Vagina (tissue), 2 donors: ENCODE data around the gene PREB. TPM values are rescaled to one million over a fixed set of nuclear protein-coding genes. Genes with fewer than 3 reads are reported as not detected.

Experiments
- DNase-seq, 2 donors: peaks; one replicate each; pipeline ENCODE4 v3.0.0-alpha.2; 2017; ENCODE audit errors: extremely low spot score in 2 of 2
- H3K27ac ChIP-seq: fragments of 200-600 bp; sonication (generic); one replicate; pipeline ENCODE4 v1.5.1; 2019
- H3K27me3 ChIP-seq: fragments of 200-600 bp; sonication (generic); one replicate; pipeline ENCODE4 v1.5.1; 2019
- H3K36me3 ChIP-seq, 2 donors: fragments of 200-600 bp; sonication (generic); one replicate each; pipeline ENCODE4 v1.5.1; 2017 to 2019
- H3K4me1 ChIP-seq: fragments of 200-600 bp; sonication (generic); one replicate; pipeline ENCODE4 v1.5.1; 2019
- H3K4me3 ChIP-seq, 2 donors: fragments of 200-600 bp; sonication (generic); 1 replicate in 1 of 2; 2 replicates in 1 of 2; pipeline ENCODE4 v1.5.1; 2016 to 2019
- H3K9me3 ChIP-seq: fragments of 200-600 bp; sonication (generic); one replicate; pipeline ENCODE4 v1.5.1; 2019
- CTCF ChIP-seq, 3 experiments: fragments of 450-650 bp in 2 of 3; fragments of 200-600 bp in 1 of 3; sonication (generic) in 1 of 3; IDR thresholded peaks; one replicate each; pipeline ENCODE4 v1.5.1; 2017 to 2019; ENCODE audit warnings: antibody characterized with exemption in 3 of 3, mild to moderate bottlenecking in 2 of 3, moderate library complexity in 2 of 3
- POLR2A ChIP-seq, 2 donors: fragments of 450-650 bp; IDR thresholded peaks; one replicate each; pipeline ENCODE4 v1.6.1; 2017; ENCODE audit warnings: antibody characterized with exemption in 2 of 2, mild to moderate bottlenecking in 2 of 2, moderate library complexity in 2 of 2
- POLR2AphosphoS5 ChIP-seq, 2 donors: sonication (generic); formaldehyde crosslinking; IDR thresholded peaks; one replicate each; pipeline ENCODE4 v1.9.0; 2017; ENCODE audit warnings: antibody characterized with exemption in 2 of 2, mild to moderate bottlenecking in 2 of 2, low read depth in 1 of 2; ENCODE audit not compliant: insufficient read depth in 1 of 2
- intact Hi-C: fragments of 100-400 bp; cut with DNase I; formaldehyde crosslinking; loops from one replicate; pipeline ENCODE4 v1.15.1; 2023
- total RNA-seq: library from RNA; depleted of rRNA; stranded (reverse); fragments of >200 nt; gene quantifications from one replicate; pipeline ENCODE4 v1.2.3, GENCODE V29; 2016

PREB gene
- total RNA-seq, 1 donor from 2014 or later = 57.5 TPM

- peak in 1 of 2 donors; percentile 96 for DNase-seq
- TF ChIP-seq POLR2AphosphoS5 (IDR thresholded peaks at IDR 0.05; ENCODE audit: insufficient read depth in 1 of 2, low read depth in 1 of 2) (peak in 1 of 2 donors; percentile 69), POLR2A (IDR thresholded peaks at IDR 0.05) (no peak)
- Histone ChIP-seq H3K4me3 (peak overlapping the region; percentile 96 to 99), H3K36me3 (peaks cover 0 to 21% of the 10 kb centered on the region in 2 donors), H3K9me3 (no peaks in the 10 kb centered on the region), H3K27me3 (no peaks in the 10 kb centered on the region), H3K4me1 (peaks cover 20% of the 10 kb centered on the region), H3K27ac (peak overlapping the region; percentile 89)
- intact Hi-C loops = loop anchor here (5.0 kb wide), 1 partner anchor 52 kb away; no protein-coding TSS in a partner anchor
Observed at GRCh38 chr2:27134781-27135477, 493 bp upstream of the PREB start.

- TF ChIP-seq CTCF (IDR thresholded peaks at IDR 0.05) (no peak), POLR2A (IDR thresholded peaks at IDR 0.05) (no peak), POLR2AphosphoS5 (IDR thresholded peaks at IDR 0.05; ENCODE audit: insufficient read depth in 1 of 2, low read depth in 1 of 2) (no peak)
- no peaks in the 10 kb centered on the region for H3K9me3 ChIP-seq
- peak overlapping the region; percentile 89 for H3K27ac ChIP-seq
- DNase-seq = no peak
- H3K4me1 ChIP-seq = peaks cover 20% of the 10 kb centered on the region
- no peaks in the 10 kb centered on the region for H3K27me3 ChIP-seq
- peaks cover 0 to 24% of the 10 kb centered on the region in 2 donors for H3K36me3 ChIP-seq
- peak overlapping the region; percentile 96 to 99 for H3K4me3 ChIP-seq
- intact Hi-C loops = loop anchor here (5.0 kb wide), 1 partner anchor 54 kb away; no protein-coding TSS in a partner anchor
Observed at GRCh38 chr2:27133195-27133875, 1.1 kb downstream of the PREB start.

- H3K9me3 ChIP-seq = no peaks in the 10 kb centered on the region
- H3K27me3 ChIP-seq = no peaks in the 10 kb centered on the region
- TF ChIP-seq POLR2AphosphoS5 (IDR thresholded peaks at IDR 0.05; ENCODE audit: insufficient read depth in 1 of 2, low read depth in 1 of 2) (no peak), POLR2A (IDR thresholded peaks at IDR 0.05) (no peak)
- DNase-seq = no peak
- intact Hi-C loops = loop anchor here (5.0 kb wide), 1 partner anchor 56 kb away; no protein-coding TSS in a partner anchor
- peaks cover 0 to 24% of the 10 kb centered on the region in 2 donors for H3K36me3 ChIP-seq
- H3K4me3 ChIP-seq = no peak overlapping the region
- H3K27ac ChIP-seq = no peak overlapping the region
- H3K4me1 ChIP-seq = peaks cover 20% of the 10 kb centered on the region
Observed at GRCh38 chr2:27131429-27131828, 3.0 kb downstream of the PREB start.

- Histone ChIP-seq H3K36me3 (peaks cover 0 to 24% of the 10 kb centered on the region in 2 donors), H3K4me3 (no peak overlapping the region), H3K27ac (no peak overlapping the region), H3K27me3 (no peaks in the 10 kb centered on the region), H3K4me1 (peaks cover 20% of the 10 kb centered on the region), H3K9me3 (no peaks in the 10 kb centered on the region)
- intact Hi-C loops = loop anchor here (5.0 kb wide), 1 partner anchor 57 kb away; no protein-coding TSS in a partner anchor
- TF ChIP-seq POLR2A (IDR thresholded peaks at IDR 0.05) (no peak), POLR2AphosphoS5 (IDR thresholded peaks at IDR 0.05; ENCODE audit: insufficient read depth in 1 of 2, low read depth in 1 of 2) (no peak), CTCF (IDR thresholded peaks at IDR 0.05) (no peak)
- DNase-seq = no peak
Observed at GRCh38 chr2:27130396-27130795, 4.0 kb downstream of the PREB start.

- H3K27ac ChIP-seq = no peak overlapping the region
- H3K27me3 ChIP-seq = no peaks in the 10 kb centered on the region
- H3K36me3 ChIP-seq = peaks cover 0 to 24% of the 10 kb centered on the region in 2 donors
- no peak for TF ChIP-seq POLR2AphosphoS5 (IDR thresholded peaks at IDR 0.05; ENCODE audit: insufficient read depth in 1 of 2, low read depth in 1 of 2)
- no peak for TF ChIP-seq CTCF (IDR thresholded peaks at IDR 0.05)
- no peak overlapping the region for H3K4me3 ChIP-seq
- peaks cover 19% of the 10 kb centered on the region for H3K4me1 ChIP-seq
- no peaks in the 10 kb centered on the region for H3K9me3 ChIP-seq
- intact Hi-C loops = no loop called here
- DNase-seq = no peak
Observed at GRCh38 chr2:27128668-27129571, 5.5 kb downstream of the PREB start.
